HG03442 (cell line): ENCODE measurements around the gene TEC.
A peak's percentile ranks its signal among the peaks of the same experiment; 100 is the strongest.
"Not testable (repeated sequence)": the region's sequence is repeated elsewhere in the genome, so short reads cannot be mapped to it uniquely, and the experiment has no call there.

Experiments used
- ATAC-seq: cut with Tn5 transposase; IDR thresholded peaks from one replicate; pipeline ENCODE4 v1.9.1; 2021; ENCODE audit warnings: mild to moderate bottlenecking, moderate library complexity; ENCODE audit not compliant: unreplicated experiment

The TEC gene

GRCh38 chr4:48268956-48269860 lies at the start of gene TEC:
Gene TEC (minus strand): TSS chr4:48269838. CDS start chr4:48228614, 41,224 bp downstream.
- ATAC-seq, result peak; percentile 22

GRCh38 chr4:48315728-48316630 lies 46.3 kb upstream of the TEC start:
- ATAC-seq, result peak; percentile 80

DNA sequence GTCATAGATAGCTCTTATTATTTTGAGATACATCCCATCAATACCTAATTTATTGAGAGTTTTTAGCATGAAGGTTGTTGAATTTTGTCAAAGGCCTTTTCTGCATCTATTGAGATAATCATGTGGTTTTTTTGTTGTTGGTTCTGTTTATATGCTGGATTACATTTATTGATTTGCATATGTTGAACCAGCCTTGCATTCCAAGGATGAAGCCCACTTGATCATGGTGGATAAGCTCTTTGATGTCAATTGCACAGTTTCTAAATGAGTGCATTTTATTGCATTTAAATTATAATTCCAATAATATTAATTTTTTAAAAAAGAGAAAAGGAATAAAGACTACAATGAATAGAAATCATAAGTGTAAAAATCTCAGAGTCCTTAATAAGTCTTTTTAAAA lies 45.1 kb upstream of the TEC start:
- not testable (repeated sequence) for ATAC-seq

DNA sequence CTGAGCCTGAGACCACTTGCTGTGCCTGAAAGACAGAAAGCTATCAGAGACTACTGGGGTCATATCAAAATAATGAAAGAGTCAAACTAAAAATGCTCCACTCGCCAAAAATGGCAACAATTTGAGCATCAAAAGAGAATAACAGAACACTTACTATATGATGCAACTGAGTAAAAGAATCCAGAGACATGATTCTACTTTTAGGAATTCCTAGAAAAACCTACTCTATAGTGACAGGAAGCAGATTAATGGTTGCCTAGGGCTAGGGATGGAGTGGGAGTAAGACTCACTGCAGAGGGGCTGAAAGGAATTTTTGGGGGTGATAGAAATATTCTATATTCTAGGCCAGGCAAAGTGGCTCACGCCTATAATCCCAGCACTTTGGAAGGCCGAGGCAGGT lies 42.3 kb upstream of the TEC start:
- ATAC-seq, result no peak

DNA sequence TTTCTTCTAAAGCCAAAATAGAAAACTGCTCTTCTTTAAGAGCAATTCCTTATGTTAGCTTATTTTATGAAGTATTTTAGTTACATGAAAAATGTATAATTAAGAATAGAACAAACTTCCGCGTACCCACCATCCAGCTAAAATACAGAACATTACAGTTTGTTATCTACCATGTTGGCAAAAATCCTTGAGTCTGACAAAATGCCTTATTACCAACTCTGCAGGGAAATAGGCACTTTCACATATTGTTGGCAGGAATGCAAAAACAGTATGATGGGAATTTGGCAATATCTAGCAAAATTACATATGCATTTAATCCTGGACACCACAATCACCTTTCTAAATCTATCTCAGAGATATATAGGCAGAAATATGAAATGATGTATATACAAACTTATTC lies 39.3 kb upstream of the TEC start:
- no peak for ATAC-seq

GRCh38 chr4:48307528-48307927 lies 37.9 kb upstream of the TEC start:
- ATAC-seq, result no peak

DNA sequence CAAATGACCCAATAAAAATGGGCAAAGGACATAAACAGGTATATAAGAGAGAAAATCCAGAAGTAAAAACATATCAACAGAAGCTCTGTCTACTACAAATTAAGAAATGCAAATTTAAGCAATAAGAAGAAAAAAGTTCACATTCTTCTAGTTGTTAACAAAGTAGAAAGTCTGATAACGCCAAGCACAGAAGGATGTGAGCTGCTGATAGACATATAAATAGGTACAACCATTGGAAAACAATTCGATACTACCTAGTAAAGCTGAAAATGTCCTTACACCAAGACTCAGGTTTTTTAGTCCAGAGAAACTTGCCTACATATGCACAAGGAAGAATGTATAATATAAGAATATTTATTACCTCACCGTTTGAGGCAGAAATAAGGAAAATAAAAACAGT lies 35.9 kb upstream of the TEC start:
- no peak for ATAC-seq

- ATAC-seq, result no peak
Measured at GRCh38 chr4:48300004-48300403, 30.4 kb upstream of the TEC start.

GRCh38 chr4:48299560-48299959 lies 29.9 kb upstream of the TEC start:
- ATAC-seq, result no peak

DNA sequence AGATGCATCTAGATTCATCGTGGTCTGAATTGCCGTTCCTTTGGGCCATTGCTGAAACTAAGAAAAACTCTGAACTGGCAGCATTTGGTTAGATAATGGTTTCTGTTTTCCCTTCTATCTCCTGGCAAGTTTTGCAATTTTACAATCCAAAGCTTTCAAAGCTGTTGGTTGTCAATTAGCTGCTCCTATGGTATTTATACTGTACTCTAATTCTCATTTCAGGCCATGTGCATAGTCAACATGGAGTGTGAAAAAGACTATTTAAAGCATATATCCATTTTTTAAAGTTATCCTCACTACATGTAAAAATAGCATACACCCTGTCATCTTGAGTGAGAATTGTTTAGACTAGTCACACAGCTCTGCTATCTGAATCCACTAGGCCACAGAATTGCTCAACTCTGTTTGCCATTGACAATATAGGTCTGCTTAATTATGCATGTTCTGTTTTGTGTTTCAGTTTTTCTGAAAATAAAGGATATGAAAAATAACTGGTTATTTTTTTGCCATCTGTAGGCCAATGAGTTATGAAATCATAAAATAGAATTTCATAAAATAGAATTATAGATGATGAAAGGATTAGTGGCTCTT lies 27.7 kb upstream of the TEC start:
- ATAC-seq, result no peak

GRCh38 chr4:48296365-48296764 lies 26.7 kb upstream of the TEC start:
- ATAC-seq, result peak; percentile 81

- ATAC-seq, result no peak
Measured at GRCh38 chr4:48295116-48295515, 25.5 kb upstream of the TEC start.

- not testable (repeated sequence) for ATAC-seq
Measured at GRCh38 chr4:48292218-48292790, 22.7 kb upstream of the TEC start.

GRCh38 chr4:48290146-48290772 lies 20.6 kb upstream of the TEC start:
- ATAC-seq, result no peak

GRCh38 chr4:48286060-48286459 lies 16.4 kb upstream of the TEC start:
- not testable (repeated sequence) for ATAC-seq

- not testable (repeated sequence) for ATAC-seq
Measured at GRCh38 chr4:48285640-48286039, 16.0 kb upstream of the TEC start.

DNA sequence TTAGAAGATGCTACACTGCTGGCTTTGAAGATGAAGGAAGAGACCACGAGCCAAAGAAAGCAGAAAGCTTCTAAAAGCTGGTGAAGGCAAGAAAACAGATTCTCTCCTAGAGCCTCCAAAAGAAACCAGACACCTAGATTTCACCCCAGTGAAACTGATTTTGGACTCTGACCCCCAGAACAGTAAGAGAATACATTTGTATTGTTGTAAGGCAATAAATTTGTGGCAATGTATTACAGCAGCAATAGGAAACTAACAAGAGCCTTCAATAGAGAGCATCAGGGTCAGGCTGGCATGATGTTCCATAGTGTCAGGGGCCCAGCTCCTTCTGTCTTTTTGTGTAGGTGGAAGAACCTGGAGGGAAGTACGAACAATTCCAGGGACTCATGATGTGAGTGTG lies 6.0 kb upstream of the TEC start:
- ATAC-seq, result no peak

- peak; percentile 46 for ATAC-seq
Measured at GRCh38 chr4:48275247-48275646, 5.6 kb upstream of the TEC start.

GRCh38 chr4:48271626-48272025 lies 2.0 kb upstream of the TEC start:
- ATAC-seq, result no peak

DNA sequence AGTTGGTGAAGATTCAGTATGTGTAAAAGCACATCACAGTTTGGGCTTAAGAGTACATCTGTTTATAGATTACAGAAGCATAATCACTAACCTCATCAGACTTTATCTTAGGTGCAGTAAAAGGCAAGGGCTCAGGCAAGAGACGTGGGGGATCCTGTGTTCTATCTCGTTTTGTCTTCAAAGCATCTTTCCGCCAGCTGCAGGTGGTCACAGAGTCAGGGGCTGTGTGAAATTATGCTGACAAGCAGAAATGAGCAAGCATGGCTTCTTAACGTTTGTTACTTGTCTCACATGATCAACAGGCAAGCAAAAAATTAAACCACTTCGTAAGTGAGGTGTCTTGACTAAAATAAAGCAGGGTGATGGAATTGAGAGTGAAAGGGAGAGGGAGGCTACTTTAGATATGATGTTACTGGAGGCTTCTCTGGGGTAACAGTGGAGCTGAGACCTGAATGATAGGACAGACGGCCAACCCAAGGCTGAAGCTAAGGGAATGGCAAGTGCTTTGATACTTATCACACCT lies 1.4 kb upstream of the TEC start:
- peak; percentile 18 for ATAC-seq
